HG02759 (cell line): ENCODE results near the gene TMEM121.
"Not testable (repeated sequence)": the region's sequence is repeated elsewhere in the genome, so short reads cannot be mapped to it uniquely, and the experiment has no call there.

Source experiments
- ATAC-seq: cut with Tn5 transposase; IDR thresholded peaks from one replicate; pipeline ENCODE4 v1.9.1; 2021; ENCODE audit warnings: mild to moderate bottlenecking, moderate library complexity; ENCODE audit not compliant: unreplicated experiment

Gene TMEM121

GRCh38 chr14:105541218-105541875 lies 15.0 kb downstream of the TMEM121 start:
- ATAC-seq: no peak

GRCh38 chr14:105545676-105546075 lies 19.3 kb downstream of the TMEM121 start:
- ATAC-seq: not testable (repeated sequence)

GRCh38 chr14:105546410-105546809 lies 20.0 kb downstream of the TMEM121 start:
- ATAC-seq: not testable (repeated sequence)

- ATAC-seq: not testable (repeated sequence)
These were observed 20.7 kb downstream of the TMEM121 start for GRCh38 chr14:105547072-105547471.

- ATAC-seq: no peak
These were observed 21.4 kb downstream of the TMEM121 start for GRCh38 chr14:105547741-105548169.

GRCh38 chr14:105549481-105549880 lies 23.1 kb downstream of the TMEM121 start:
- no peak for ATAC-seq

- no peak for ATAC-seq
These were observed 27.6 kb downstream of the TMEM121 start for GRCh38 chr14:105554022-105554421.

- ATAC-seq: no peak
These were observed 28.1 kb downstream of the TMEM121 start for GRCh38 chr14:105554523-105554922.

- ATAC-seq: not testable (repeated sequence)
These were observed 31.3 kb downstream of the TMEM121 start for GRCh38 chr14:105557671-105558070.

GRCh38 chr14:105558449-105559154 lies 32.2 kb downstream of the TMEM121 start:
- ATAC-seq: not testable (repeated sequence)

GRCh38 chr14:105559384-105560047 lies 33.1 kb downstream of the TMEM121 start:
- peak; percentile 64 for ATAC-seq

GRCh38 chr14:105560048-105560669 lies 33.8 kb downstream of the TMEM121 start:
- ATAC-seq: peak; percentile 74

GRCh38 chr14:105561345-105561744 lies 35.0 kb downstream of the TMEM121 start:
- ATAC-seq: not testable (repeated sequence)

GRCh38 chr14:105562713-105563346 lies 36.4 kb downstream of the TMEM121 start:
- ATAC-seq: no peak

- ATAC-seq: no peak
These were observed 37.0 kb downstream of the TMEM121 start for GRCh38 chr14:105563347-105563737.

GRCh38 chr14:105564536-105564935 lies 38.2 kb downstream of the TMEM121 start:
- not testable (repeated sequence) for ATAC-seq

- ATAC-seq: not testable (repeated sequence)
These were observed 39.0 kb downstream of the TMEM121 start for GRCh38 chr14:105565185-105565919.

- ATAC-seq: peak; percentile 50
These were observed 40.1 kb downstream of the TMEM121 start for GRCh38 chr14:105566248-105567163.
